ENCODE data around the gene MGME1.
"Not testable (repeated sequence)": the region's sequence is repeated elsewhere in the genome, so short reads cannot be mapped to it uniquely, and the experiment has no call there.

The MGME1 gene

DNA sequence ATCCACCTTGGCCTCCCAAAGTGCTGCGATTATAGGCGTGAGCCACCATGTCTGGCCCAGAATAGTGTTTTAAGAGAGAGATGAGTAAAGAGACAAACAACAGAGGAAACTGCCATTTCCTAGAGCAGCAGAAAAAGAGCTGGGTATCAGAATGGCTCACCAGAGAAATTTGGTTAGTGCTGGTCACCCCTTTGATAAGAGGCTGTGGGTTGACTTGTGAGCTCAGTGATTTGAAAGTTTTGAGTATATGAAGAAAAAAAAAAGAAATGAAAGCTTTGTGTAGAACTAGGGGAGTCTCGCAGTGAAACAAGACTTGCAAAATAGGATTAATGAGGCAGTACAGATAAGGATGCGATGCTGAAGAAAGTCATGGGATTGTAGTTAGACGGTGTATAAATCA, 29.6 kb downstream of the MGME1 start:
- no peak for DNase-seq

DNA sequence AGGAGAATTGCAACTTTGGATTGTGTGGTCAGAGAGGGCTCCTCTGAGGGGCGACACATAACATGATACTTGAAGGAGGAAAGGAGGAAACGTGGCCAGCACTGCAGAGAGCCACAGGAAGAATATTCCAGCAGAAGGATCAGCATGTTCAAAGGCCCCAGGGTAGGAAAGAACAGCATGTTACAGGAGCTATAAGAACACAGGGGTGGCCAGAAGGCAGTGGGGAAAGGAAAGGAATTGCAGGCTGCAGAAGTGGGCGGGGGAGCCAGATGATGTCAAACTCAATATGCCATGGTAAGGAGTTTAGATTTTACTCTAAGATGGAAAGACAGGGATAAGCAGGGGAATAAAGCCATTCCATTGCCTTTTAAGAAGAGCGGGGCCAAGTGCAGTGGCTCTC, 30.7 kb downstream of the MGME1 start:
- DNase-seq = no peak

DNA sequence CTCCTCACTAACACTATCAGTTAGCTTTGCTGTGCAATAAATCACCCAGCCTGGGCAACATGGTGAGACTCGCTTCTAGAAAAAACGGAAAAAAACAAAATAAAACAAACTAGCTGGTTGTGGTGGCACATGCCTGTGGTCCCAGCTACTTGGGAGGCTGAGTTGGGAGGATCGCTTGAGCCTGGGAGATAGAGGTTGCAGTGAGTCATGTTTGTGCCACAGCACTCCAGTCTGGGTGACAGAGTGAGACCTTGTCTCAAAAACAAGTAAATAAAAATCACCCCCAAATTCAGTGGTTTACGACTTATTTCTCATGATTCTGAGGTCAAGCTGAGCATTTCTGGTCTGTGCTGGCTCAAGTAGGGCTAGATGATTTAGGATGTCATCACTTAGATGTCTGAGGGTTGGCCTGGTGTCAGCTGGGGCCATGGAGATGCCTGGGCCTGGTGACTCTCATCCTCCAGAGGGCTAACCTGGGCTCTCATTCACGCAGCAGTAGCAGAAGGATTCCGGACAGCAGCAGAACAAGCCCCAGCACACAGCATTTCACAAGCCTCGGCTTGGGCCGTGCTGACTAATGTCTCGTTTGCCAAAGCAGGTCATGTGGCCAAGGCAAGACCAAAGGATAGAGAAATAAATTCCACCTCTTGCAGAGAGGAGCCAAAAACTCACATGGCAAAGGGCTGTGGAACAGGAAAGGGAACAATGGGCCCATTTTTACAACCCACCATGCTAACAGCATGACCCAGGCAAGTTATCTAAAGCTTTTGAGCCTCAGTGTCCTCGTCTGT, 32.5 kb downstream of the MGME1 start:
- DNase-seq = no peak

- DNase-seq = no peak
These were observed 35.1 kb downstream of the MGME1 start for GRCh38 chr20:18003897-18004296.

DNA sequence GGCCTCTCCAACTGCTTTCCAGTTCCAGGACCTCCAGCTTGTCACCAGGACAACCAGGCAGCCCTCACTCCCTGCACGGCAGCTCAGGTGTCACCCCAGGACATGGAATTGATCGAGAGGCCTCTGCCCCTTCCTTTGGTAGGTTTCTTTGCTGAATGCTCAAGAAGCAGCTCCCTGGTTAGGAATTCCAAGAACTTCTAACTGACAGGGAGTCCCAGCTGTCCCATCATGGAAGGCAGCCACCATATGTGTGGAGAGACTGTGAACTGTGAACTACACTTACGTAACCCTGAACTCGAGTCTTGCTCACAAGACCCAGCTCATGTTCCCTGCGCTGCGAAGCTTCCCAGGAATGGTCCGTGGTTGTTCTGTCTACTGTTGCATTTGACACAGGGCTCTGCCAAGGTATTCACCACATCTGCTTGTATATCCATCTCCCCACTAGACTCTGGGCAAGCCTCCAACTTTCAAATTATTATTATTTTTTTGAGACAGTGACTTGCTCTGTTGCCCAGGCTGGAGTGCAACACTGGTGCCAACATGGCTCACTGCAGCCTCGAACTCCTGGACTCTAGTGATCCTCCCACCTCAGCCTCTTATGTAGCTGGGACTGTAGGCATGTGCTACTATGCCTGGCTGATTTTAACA, 35.7 kb downstream of the MGME1 start:
- DNase-seq = no peak

GRCh38 chr20:18005170-18005989, 36.6 kb downstream of the MGME1 start:
- DNase-seq = no peak

DNA sequence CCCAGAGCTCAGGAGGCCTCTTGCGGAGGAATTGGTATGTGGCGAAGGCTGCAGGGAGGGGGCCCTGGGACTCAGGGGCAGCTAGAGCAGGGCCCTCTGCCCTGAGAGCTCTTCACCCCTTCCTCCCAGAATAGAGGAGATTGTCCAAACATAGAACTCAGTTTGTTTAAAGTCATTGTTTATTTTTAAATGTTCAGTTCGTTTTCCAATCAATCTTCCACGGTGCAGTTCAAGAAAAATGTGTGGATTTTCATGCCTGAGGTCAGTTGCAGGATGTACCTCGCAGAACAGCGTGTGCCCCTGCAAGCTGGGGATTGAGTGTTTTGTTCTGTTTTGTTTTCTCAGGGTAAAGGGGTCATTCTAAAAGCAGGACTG, 37.2 kb downstream of the MGME1 start:
- no peak for DNase-seq

GRCh38 chr20:18006684-18007083, 37.9 kb downstream of the MGME1 start:
- DNase-seq = no peak

DNA sequence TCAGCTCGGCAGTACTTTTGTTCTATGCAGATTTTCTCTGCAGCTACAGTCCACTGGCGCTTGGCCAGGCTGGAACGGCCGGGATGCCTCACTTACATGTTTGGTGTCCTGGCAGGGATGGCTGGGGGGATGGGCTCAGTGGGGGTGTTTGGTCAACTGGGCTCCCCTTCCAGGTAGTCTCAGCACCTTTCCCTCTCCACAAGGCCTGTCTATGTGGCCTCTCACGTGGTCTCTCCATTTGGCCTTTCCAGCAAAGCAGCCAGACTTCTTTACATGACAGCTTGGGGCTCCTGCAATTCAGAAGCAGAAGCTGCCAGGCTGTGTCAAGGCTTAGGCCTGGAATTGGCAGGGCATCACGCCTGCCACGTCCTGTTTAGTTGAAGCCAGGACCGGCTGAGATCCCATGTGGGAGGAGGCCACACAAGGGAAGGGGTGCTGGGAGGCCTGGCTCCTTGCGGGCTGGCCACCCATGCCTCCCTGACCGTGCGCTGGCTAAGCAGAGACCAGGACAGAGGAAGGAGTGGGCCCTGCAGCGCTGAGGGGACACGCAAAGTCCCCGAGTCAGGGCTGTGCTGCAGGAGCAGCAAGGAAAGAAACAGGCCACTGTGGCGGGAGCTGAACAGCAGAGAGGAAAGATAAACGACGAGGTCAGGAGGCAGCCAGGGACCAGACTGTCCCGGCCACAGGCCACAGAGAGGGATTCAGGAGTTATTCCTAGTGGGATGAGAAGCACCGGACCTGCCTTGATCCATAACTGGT, 38.9 kb downstream of the MGME1 start:
- DNase-seq = no peak

DNA sequence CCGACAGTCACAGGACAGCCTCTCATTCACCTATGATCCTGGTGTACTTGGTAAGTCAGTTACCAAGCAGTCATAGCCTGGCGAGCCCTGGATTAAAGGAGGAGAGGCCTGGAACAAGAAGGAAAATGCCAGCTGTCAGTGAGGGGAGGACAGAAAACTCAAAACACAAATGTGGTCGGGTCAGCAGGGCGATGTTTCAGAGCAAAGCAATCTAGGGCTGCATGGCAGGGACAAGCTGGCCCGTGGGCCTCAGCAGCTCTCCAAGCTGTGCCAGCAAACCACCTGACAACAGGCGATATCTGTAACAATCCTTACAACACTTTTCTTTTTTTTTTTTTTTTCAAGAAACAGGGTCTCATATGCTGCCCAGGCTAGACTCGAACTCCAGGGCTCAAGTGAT, 40.3 kb downstream of the MGME1 start:
- no peak for DNase-seq

GRCh38 chr20:18011482-18011881, 42.7 kb downstream of the MGME1 start:
- DNase-seq = no peak

GRCh38 chr20:18011951-18012645, 43.3 kb downstream of the MGME1 start:
- no peak for DNase-seq

- DNase-seq = no peak
These were observed 44.1 kb downstream of the MGME1 start for GRCh38 chr20:18012901-18013300.

GRCh38 chr20:18014411-18014810, 45.6 kb downstream of the MGME1 start:
- DNase-seq = no peak

DNA sequence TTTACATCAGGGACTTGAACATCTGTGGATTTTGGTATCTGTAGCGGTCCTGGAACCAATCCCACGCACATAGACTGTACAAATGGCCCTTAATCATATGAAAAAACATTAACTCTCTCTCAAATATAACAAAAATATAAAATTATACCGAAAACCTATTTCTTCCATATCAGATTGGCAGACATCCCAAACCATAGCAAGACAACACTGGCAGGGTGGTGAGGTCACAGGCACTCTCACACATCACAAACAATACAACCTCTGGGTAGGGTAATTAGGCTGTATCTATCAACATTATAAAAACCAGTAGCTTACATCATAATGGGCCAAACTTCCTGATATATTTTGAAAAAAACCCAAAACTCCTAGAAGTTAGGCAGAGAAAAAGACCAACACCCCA, 48.0 kb downstream of the MGME1 start:
- no peak for DNase-seq

- no peak for DNase-seq
These were observed 49.3 kb downstream of the MGME1 start for GRCh38 chr20:18018100-18018499.

DNA sequence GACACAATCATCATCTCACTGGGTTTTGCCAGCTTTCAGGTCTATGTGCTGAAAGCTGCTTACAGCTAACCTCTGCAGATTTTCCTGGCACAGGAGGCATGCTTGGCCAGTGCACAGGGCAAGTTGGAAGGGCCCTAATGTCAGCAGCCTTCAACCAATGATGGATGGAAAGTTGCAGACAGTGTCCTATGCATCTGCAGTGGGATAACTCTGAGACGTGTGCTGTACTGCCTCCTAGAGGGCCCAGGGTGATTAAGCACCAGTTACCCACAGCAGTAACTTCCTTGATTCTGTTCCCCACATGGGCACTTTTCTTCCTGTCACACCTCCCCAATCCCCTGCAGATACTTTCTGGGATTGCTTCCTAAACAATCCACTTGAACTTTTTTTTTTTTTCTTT, 50.2 kb downstream of the MGME1 start:
- no peak for DNase-seq

DNA sequence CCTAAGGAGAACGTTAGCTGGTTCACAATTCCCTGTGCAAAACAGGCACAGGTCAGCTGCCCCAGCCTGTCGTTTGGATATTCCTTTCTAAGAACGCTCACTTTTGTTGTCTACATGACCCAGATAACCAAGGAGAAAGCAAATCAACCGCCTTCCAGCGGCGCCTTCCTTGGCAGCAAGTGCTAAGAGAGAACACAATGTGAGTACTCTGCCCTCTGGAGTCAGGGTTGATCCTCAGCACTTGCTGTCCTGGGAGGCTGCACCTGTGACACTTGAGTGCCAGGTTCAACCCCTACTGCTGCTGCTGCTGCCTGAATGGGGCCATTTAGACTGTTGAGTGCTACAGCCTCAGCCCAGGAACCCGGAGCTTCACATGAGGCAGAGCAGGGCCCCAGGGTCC, 52.1 kb downstream of the MGME1 start:
- DNase-seq = no peak

- DNase-seq = no peak
These were observed 55.8 kb downstream of the MGME1 start for GRCh38 chr20:18024606-18025127.

GRCh38 chr20:18027011-18027410, 58.2 kb downstream of the MGME1 start:
- DNase-seq = not testable (repeated sequence)

DNA sequence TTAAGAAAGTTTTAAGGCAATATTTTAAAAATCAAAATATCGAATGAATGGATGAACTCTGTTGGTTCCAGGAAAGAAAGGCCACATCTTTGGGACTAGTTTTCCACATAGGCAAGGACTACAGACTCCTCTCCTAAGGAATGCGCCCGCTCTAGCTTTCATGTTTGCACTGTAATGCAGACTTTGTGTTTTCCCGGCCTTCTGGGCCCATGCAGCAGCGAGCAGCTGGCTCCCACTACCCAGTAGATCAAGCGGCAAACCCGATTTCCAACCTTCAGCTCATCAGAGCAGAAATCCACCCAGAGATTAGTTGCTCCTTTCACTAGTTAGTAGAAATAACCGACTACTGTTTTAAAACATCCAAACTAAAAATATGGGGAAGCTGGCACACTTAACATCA, 61.2 kb downstream of the MGME1 start:
- DNase-seq = no peak

DNA sequence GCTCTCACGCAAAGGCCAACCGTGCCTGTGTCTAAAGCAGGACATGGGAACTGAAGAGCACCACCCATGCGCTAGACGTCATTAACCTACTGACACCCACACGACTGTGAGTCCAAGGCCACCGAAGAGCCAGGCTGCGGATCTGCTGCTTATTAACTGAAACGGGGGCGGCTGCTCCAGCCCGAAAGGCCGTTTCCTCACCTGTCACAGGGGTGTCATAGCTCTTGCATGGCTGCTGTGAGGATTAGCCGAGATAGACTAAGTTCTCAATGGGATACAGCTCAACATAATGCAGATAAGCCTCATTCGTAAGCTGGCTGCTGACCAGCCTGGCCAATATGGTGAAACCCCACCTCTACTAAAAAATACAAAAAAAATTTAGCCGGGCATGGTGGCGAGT, 62.2 kb downstream of the MGME1 start:
- no peak for DNase-seq
